Tibial nerve (tissue), 4 donors: ENCODE data around the gene NPHP4. TPM values are rescaled to one million over a fixed set of nuclear protein-coding genes. Genes with fewer than 3 reads are reported as not detected.

Experiments
- DNase-seq, 2 donors: peaks; one replicate each; pipeline ENCODE4 v3.0.0-alpha.2; 2019; ENCODE audit warnings: low spot score in 2 of 2
- H3K27ac ChIP-seq, 4 donors: fragments of 200-600 bp; sonication (generic) in 3 of 4; one replicate each; pipeline ENCODE4 v1.5.1; 2017 to 2019; ENCODE audit warnings: mild to moderate bottlenecking in 1 of 4
- H3K27me3 ChIP-seq, 2 donors: fragments of 200-600 bp; sonication (generic) in 1 of 2; one replicate each; pipeline versions ENCODE4 v1.5.1 to v1.6.0; 2017 to 2019
- H3K36me3 ChIP-seq, 3 donors: fragments of 200-600 bp; sonication (generic); one replicate each; pipeline ENCODE4 v1.5.1; 2018 to 2019
- H3K4me1 ChIP-seq, 4 donors: fragments of 200-600 bp; sonication (generic) in 3 of 4; one replicate each; pipeline ENCODE4 v1.5.1; 2017 to 2019
- H3K4me3 ChIP-seq, 4 donors: fragments of 200-600 bp; sonication (generic) in 3 of 4; one replicate each; pipeline ENCODE4 v1.5.1; 2017 to 2019; ENCODE audit warnings: mild to moderate bottlenecking in 1 of 4, moderate library complexity in 1 of 4
- H3K9me3 ChIP-seq, 4 donors: fragments of 200-600 bp; sonication (generic) in 3 of 4; one replicate each; pipeline ENCODE4 v1.5.1; 2017 to 2019
- EP300 ChIP-seq, 2 donors: sonication (generic); formaldehyde crosslinking; IDR thresholded peaks; one replicate each; pipeline ENCODE4 v1.6.1; 2017; ENCODE audit warnings: antibody characterized with exemption in 2 of 2, mild to moderate bottlenecking in 1 of 2
- POLR2A ChIP-seq, 2 donors: fragments of 450-650 bp; IDR thresholded peaks; one replicate each; pipeline ENCODE4 v1.6.1; 2017; ENCODE audit warnings: antibody characterized with exemption in 2 of 2, mild to moderate bottlenecking in 2 of 2, moderate library complexity in 2 of 2
- WGBS, 2 donors: methylation state at CpG; one replicate each; pipeline ENCODE4 v1.1.5; 2018; 5-methylcytosine and 5-hydroxymethylcytosine counted together
- total RNA-seq, 4 donors: library from RNA; depleted of rRNA; stranded (reverse); fragments of >200 nt; gene quantifications; one replicate each; pipeline ENCODE4 v1.1.0, GENCODE V29; 2016
- TF ChIP-seq, protein P1 (sequence below), 5 experiments: fragments of 200-600 bp in 3 of 5; fragments of 450-650 bp in 2 of 5; sonication (generic) in 3 of 5; IDR thresholded peaks; one replicate each; pipeline ENCODE4 v1.5.1; 2016 to 2019; ENCODE audit warnings: antibody characterized with exemption in 5 of 5, mild to moderate bottlenecking in 3 of 5, moderate library complexity in 2 of 5

NPHP4 gene
- total RNA-seq, 4 donors from 2014 or later: 14.7 to 34.5 (median 28.0) TPM

GRCh38 chr1:5996641-5997270, 4.5 kb upstream of the NPHP4 start:
- no peak for TF ChIP-seq EP300 (IDR thresholded peaks at IDR 0.05)
- TF ChIP-seq, protein P1, sequence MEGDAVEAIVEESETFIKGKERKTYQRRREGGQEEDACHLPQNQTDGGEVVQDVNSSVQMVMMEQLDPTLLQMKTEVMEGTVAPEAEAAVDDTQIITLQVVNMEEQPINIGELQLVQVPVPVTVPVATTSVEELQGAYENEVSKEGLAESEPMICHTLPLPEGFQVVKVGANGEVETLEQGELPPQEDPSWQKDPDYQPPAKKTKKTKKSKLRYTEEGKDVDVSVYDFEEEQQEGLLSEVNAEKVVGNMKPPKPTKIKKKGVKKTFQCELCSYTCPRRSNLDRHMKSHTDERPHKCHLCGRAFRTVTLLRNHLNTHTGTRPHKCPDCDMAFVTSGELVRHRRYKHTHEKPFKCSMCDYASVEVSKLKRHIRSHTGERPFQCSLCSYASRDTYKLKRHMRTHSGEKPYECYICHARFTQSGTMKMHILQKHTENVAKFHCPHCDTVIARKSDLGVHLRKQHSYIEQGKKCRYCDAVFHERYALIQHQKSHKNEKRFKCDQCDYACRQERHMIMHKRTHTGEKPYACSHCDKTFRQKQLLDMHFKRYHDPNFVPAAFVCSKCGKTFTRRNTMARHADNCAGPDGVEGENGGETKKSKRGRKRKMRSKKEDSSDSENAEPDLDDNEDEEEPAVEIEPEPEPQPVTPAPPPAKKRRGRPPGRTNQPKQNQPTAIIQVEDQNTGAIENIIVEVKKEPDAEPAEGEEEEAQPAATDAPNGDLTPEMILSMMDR (IDR thresholded peaks at IDR 0.05): no peak
- no peak for TF ChIP-seq POLR2A (IDR thresholded peaks at IDR 0.05)

DNA sequence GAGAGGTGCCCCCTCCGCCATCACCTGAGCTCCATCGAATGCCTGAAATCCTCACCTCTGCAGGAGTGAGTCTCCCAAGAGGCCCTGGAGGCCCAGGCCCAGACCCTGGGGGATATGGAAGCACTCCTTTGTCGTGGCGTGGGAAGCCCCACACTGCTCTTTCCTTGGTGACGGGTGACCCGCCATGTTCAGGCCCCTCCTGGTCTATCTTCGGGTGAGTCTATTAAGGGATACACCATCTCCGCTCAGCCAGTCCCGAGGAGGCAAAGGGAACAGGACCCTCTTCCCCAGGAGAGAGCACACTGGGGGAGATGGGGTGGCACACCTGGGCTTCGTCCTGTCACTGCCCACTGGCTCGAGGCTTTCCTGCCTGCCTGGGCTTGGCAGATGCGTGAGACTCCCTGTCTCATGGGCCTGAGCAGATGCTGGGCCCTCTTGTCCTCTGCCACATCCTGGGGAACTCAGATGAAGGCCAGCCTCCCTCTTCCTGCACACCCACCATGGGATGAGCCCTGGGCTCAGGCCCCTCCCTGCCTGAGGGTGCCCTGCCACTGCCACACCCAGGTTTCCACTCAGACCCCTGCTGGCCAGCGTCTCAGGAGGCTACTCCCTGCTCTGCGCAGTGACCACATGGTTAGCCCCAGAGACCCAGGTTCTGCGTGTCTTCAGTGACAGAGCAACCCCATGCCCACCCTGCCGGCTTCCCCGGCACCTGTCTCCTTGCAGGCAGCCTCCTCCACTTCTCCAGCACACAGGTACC, 3.8 kb upstream of the NPHP4 start:
- TF ChIP-seq POLR2A (IDR thresholded peaks at IDR 0.05) (no peak), EP300 (IDR thresholded peaks at IDR 0.05) (no peak)
- TF ChIP-seq, protein P1 (IDR thresholded peaks at IDR 0.05): no peak
- DNase-seq: no peak
- Histone ChIP-seq H3K4me1 (peaks cover 0 to 22% (median 14%) of the 10 kb centered on the region in 4 donors), H3K27ac (no peak overlapping the region), H3K4me3 (no peak overlapping the region), H3K9me3 (no peaks in the 10 kb centered on the region), H3K27me3 (no peaks in the 10 kb centered on the region), H3K36me3 (peaks cover 0 to 6% (median 0%) of the 10 kb centered on the region in 3 donors)
- WGBS, 2 donors: 93% methylated on average over 15 to 17 of the region's 17 CpGs

More at GRCh38 chr1:5996641-5997270, 4.5 kb upstream of the NPHP4 start:
- DNase-seq: no peak
- Histone ChIP-seq H3K27me3 (no peaks in the 10 kb centered on the region), H3K36me3 (peaks cover 0 to 6% (median 0%) of the 10 kb centered on the region in 3 donors), H3K9me3 (no peaks in the 10 kb centered on the region), H3K27ac (no peak overlapping the region), H3K4me1 (peaks cover 0 to 18% (median 12%) of the 10 kb centered on the region in 4 donors), H3K4me3 (no peak overlapping the region)
- 84 to 87% methylated on average over 12 to 16 of the region's 16 CpGs for WGBS, 2 donors

DNA sequence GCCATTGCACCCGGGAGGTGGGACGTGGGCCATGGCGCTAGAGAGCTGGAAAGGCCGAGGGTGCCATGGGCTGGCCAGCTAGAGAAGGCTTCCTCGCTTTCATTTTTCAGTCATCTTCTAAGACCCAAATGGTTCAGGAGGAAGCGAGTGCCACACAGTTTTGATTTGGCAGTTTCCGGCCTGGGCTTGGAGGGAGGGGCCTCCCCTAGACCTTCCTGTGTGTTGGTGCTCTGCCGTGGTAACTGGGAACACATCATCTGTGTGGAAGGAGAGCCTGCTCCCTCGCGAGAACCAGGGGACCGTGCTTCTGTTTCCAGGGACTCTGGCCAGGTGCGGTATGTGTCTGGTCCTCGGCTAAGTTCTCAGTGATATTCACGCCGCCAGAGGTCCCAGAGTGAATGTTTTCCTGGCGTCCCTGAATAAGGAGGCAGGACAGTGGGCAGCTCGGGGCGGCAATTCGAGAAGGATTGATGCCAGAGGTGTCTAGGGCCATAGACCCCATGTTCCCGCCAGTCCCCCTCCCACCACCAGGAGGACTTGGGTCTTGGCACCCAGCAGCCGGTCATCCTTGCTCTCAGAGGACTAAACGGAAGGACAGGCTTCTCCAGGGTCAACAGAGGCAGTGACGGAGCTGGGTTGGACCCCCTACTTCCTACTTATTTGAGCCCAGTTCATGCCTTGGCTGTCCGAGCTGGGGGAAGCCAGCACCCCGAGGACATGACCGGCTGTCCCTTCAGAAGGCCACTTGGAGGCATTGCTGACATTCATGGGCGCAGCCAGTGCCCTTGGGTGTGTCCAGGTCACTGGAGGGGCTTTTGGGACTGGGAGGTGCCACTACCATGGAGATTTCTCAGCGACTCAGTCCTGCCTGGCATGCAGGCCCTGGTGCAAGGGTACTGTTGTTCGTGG, 2.7 kb upstream of the NPHP4 start:
- WGBS, 2 donors: 78 to 84% methylated on average over 26 to 29 of the region's 29 CpGs
- DNase-seq: no peak
- Histone ChIP-seq H3K27me3 (no peaks in the 10 kb centered on the region), H3K27ac (no peak overlapping the region), H3K4me1 (peaks cover 0 to 32% (median 20%) of the 10 kb centered on the region in 4 donors), H3K4me3 (peak overlapping the region in 1 of 4 donors; percentile 18), H3K36me3 (peaks cover 0 to 6% (median 0%) of the 10 kb centered on the region in 3 donors), H3K9me3 (no peaks in the 10 kb centered on the region)
- TF ChIP-seq POLR2A (IDR thresholded peaks at IDR 0.05) (no peak), EP300 (IDR thresholded peaks at IDR 0.05) (no peak)
- TF ChIP-seq, protein P1 (IDR thresholded peaks at IDR 0.05): no peak

DNA sequence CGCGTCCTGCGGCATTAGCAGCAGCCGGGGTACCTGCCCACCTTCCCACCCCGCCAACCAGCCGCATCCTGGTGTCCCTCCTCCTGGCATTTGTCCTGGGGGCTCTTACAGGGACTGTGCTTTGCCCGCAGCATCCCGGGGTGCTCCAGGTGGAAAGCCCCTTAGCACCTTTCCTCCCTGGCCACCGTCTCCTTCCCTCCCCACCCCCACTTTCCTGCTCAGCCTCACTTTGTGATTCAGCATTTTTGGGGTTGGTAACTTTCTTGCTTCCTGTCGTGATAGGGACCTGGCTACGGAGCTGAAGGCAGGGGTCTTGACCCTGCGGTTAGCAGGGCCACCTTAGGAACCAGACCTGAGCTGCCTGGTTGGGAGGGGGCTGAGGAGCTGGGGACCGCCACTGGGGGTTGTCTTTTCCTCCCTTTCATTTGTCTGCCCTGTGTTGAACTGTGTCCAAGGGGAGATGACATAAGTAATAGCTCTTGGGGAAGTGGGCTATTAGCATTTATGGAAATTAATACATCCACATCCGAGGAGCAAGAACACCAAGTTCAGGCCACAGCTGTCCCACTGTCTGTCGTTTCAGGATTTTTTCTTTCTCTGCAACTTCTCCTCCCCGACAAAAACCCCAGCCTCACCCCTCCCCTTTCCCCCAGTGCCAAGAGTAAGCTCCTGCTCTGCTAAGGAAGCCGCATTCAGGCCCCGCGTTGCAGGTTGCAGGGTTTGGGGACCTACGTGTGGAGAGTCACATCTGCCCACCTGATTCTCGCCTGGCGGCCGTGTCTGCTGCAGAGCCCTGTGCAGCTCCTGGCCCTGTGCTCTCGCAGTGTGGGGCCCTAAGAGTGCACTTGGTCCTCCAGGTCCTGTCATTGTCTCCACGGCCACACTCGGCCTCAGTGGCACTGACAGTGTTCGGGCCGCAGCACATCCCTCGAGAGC, 1.6 kb upstream of the NPHP4 start:
- H3K4me1 ChIP-seq: peaks cover 0 to 36% (median 20%) of the 10 kb centered on the region in 4 donors
- H3K36me3 ChIP-seq: peaks cover 0 to 6% (median 0%) of the 10 kb centered on the region in 3 donors
- peak overlapping the region in 1 of 4 donors; percentile 20 for H3K27ac ChIP-seq
- TF ChIP-seq, protein P1 (IDR thresholded peaks at IDR 0.05): no peak
- TF ChIP-seq EP300 (IDR thresholded peaks at IDR 0.05) (no peak), POLR2A (IDR thresholded peaks at IDR 0.05) (no peak)
- no peaks in the 10 kb centered on the region for H3K27me3 ChIP-seq
- no peaks in the 10 kb centered on the region for H3K9me3 ChIP-seq
- H3K4me3 ChIP-seq: peak overlapping the region in 3 of 4 donors; percentile 58 to 100 (median 93)
- 41% methylated on average over 29 of the region's 29 CpGs for WGBS, 2 donors
- DNase-seq: no peak
